IPS DF 6.9 (cell line): ENCODE results near the gene C2orf92.

Experiments
- DNase-seq: peaks from one replicate; pipeline ENCODE4 v3.0.0-alpha.2; 2013; ENCODE audit warnings: low read depth, low spot score
- H3K27ac ChIP-seq: one replicate; pipeline ENCODE4 v1.5.1; 2013; ENCODE audit warnings: low read length, control low read depth
- H3K27me3 ChIP-seq: 2 replicates; pipeline ENCODE4 v1.6.1; 2013; ENCODE audit warnings: mild to moderate bottlenecking, low read length; ENCODE audit not compliant: control insufficient read depth, insufficient read depth
- H3K36me3 ChIP-seq: 2 replicates; pipeline ENCODE4 v1.6.1; 2013; ENCODE audit warnings: low read length; ENCODE audit not compliant: control insufficient read depth, insufficient read depth
- H3K4me1 ChIP-seq: 2 replicates; pipeline ENCODE4 v1.6.1; 2013; ENCODE audit warnings: low read length; ENCODE audit not compliant: control insufficient read depth, insufficient read depth
- H3K4me3 ChIP-seq: 2 replicates; pipeline ENCODE4 v1.5.1; 2013; ENCODE audit warnings: mild to moderate bottlenecking, low read length
- H3K9me3 ChIP-seq: 2 replicates; pipeline ENCODE4 v1.6.1; 2013; ENCODE audit warnings: low read length, inconsistent platforms; ENCODE audit not compliant: control insufficient read depth, insufficient read depth
- WGBS: extraction: QIAGEN DNeasy Blood & Tissue Kit; methylation state at CpG from one replicate; pipeline ENCODE4 v1.1.7; 2013; ENCODE audit warnings: mixed read lengths, missing lambda C conversion rate; ENCODE audit not compliant: insufficient read length, insufficient coverage; 5-methylcytosine and 5-hydroxymethylcytosine counted together

C2orf92 gene

GRCh38 chr2:97720746-97721145, 51.2 kb downstream of the C2orf92 start:
- Histone ChIP-seq H3K4me3 (no peak overlapping the region), H3K4me1 (no peaks in the 10 kb centered on the region; the same call in 1 of the 2 replicates), H3K9me3 (no peaks in the 10 kb centered on the region), H3K27me3 (no peaks in the 10 kb centered on the region), H3K36me3 (no peaks in the 10 kb centered on the region; the same call in 1 of the 2 replicates), H3K27ac (no peak overlapping the region)
- no CpG with 5 or more reads among the region's 2 CpGs for WGBS
- no peak for DNase-seq

- H3K4me3 ChIP-seq = no peak overlapping the region
- no CpG with 5 or more reads among the region's 6 CpGs for WGBS
- H3K4me1 ChIP-seq = no peaks in the 10 kb centered on the region; the same call in 1 of the 2 replicates
- H3K9me3 ChIP-seq = no peaks in the 10 kb centered on the region
- H3K36me3 ChIP-seq = no peaks in the 10 kb centered on the region; the same call in 1 of the 2 replicates
- DNase-seq = no peak
- no peak overlapping the region for H3K27ac ChIP-seq
- no peaks in the 10 kb centered on the region for H3K27me3 ChIP-seq
These were observed 52.7 kb downstream of the C2orf92 start for GRCh38 chr2:97722227-97722626.

- H3K36me3 ChIP-seq = no peaks in the 10 kb centered on the region; the same call in 1 of the 2 replicates
- no peaks in the 10 kb centered on the region for H3K9me3 ChIP-seq
- H3K27me3 ChIP-seq = no peaks in the 10 kb centered on the region
- WGBS = no CpG with 5 or more reads among the region's 37 CpGs
- H3K27ac ChIP-seq = no peak overlapping the region
- no peaks in the 10 kb centered on the region; the same call in 1 of the 2 replicates for H3K4me1 ChIP-seq
- H3K4me3 ChIP-seq = no peak overlapping the region
- no peak for DNase-seq
These were observed 53.9 kb downstream of the C2orf92 start for GRCh38 chr2:97723156-97724072.

GRCh38 chr2:97724073-97724410, 54.5 kb downstream of the C2orf92 start:
- no peaks in the 10 kb centered on the region; the same call in 1 of the 2 replicates for H3K36me3 ChIP-seq
- no peaks in the 10 kb centered on the region for H3K9me3 ChIP-seq
- WGBS = no CpG with 5 or more reads among the region's 41 CpGs
- DNase-seq = no peak
- no peaks in the 10 kb centered on the region; the same call in 1 of the 2 replicates for H3K4me1 ChIP-seq
- no peak overlapping the region for H3K27ac ChIP-seq
- no peak overlapping the region for H3K4me3 ChIP-seq
- H3K27me3 ChIP-seq = no peaks in the 10 kb centered on the region

- Histone ChIP-seq H3K36me3 (no peaks in the 10 kb centered on the region; the same call in 1 of the 2 replicates), H3K4me1 (no peaks in the 10 kb centered on the region; the same call in 1 of the 2 replicates), H3K9me3 (no peaks in the 10 kb centered on the region), H3K27ac (no peak overlapping the region), H3K4me3 (no peak overlapping the region), H3K27me3 (no peaks in the 10 kb centered on the region)
- no CpG with 5 or more reads among the region's 17 CpGs for WGBS
- DNase-seq = no peak
These were observed 55.0 kb downstream of the C2orf92 start for GRCh38 chr2:97724501-97724900.

- Histone ChIP-seq H3K27ac (no peak overlapping the region), H3K27me3 (no peaks in the 10 kb centered on the region), H3K36me3 (no peaks in the 10 kb centered on the region; the same call in 1 of the 2 replicates), H3K4me3 (no peak overlapping the region), H3K4me1 (no peaks in the 10 kb centered on the region; the same call in 1 of the 2 replicates), H3K9me3 (no peaks in the 10 kb centered on the region)
- no CpG with 5 or more reads among the region's 31 CpGs for WGBS
- no peak for DNase-seq
These were observed 55.6 kb downstream of the C2orf92 start for GRCh38 chr2:97724946-97725688.

GRCh38 chr2:97726261-97727064, 57.0 kb downstream of the C2orf92 start:
- Histone ChIP-seq H3K4me3 (no peak overlapping the region), H3K27me3 (no peaks in the 10 kb centered on the region), H3K4me1 (no peaks in the 10 kb centered on the region; the same call in 1 of the 2 replicates), H3K27ac (no peak overlapping the region), H3K36me3 (no peaks in the 10 kb centered on the region; the same call in 1 of the 2 replicates), H3K9me3 (no peaks in the 10 kb centered on the region)
- DNase-seq = no peak
- no CpG with 5 or more reads among the region's 4 CpGs for WGBS

- no peaks in the 10 kb centered on the region; the same call in 1 of the 2 replicates for H3K4me1 ChIP-seq
- no peaks in the 10 kb centered on the region for H3K27me3 ChIP-seq
- DNase-seq = no peak
- H3K4me3 ChIP-seq = no peak overlapping the region
- no peaks in the 10 kb centered on the region; the same call in 1 of the 2 replicates for H3K36me3 ChIP-seq
- H3K9me3 ChIP-seq = no peaks in the 10 kb centered on the region
- H3K27ac ChIP-seq = no peak overlapping the region
- WGBS = no CpG with 5 or more reads among the region's 7 CpGs
These were observed 57.8 kb downstream of the C2orf92 start for GRCh38 chr2:97727296-97727695.

- Histone ChIP-seq H3K4me3 (no peak overlapping the region), H3K9me3 (no peaks in the 10 kb centered on the region), H3K27ac (no peak overlapping the region), H3K36me3 (no peaks in the 10 kb centered on the region; the same call in 1 of the 2 replicates), H3K4me1 (no peaks in the 10 kb centered on the region; the same call in 1 of the 2 replicates), H3K27me3 (no peaks in the 10 kb centered on the region)
- no peak for DNase-seq
- no CpG with 5 or more reads among the region's 12 CpGs for WGBS
These were observed 58.7 kb downstream of the C2orf92 start for GRCh38 chr2:97728091-97728731.
